GM12878 (cell line): Measurements from ENCODE around the gene FBRSL1. TPM values are rescaled to one million over a fixed set of nuclear protein-coding genes. Genes with fewer than 3 reads are reported as not detected.

ENCODE experiments used
- CREM ChIP-seq: IDR thresholded peaks from 2 replicates; pipeline ENCODE4 v1.6.1; 2014; ENCODE audit warnings: antibody characterized with exemption, low read depth
- MEF2B ChIP-seq: fragments of 450-650 bp; IDR thresholded peaks from 2 replicates; pipeline ENCODE4 v1.6.1; 2018; ENCODE audit warnings: mild to moderate bottlenecking, moderate library complexity; ENCODE audit not compliant: partially characterized antibody, poor library complexity, severe bottlenecking
- MTA3 ChIP-seq: IDR thresholded peaks from 2 replicates; pipeline ENCODE4 v1.6.1; 2012; ENCODE audit warnings: low read length, inconsistent platforms, borderline replicate concordance
- MYC ChIP-seq: IDR thresholded peaks from 2 replicates; pipeline ENCODE4 v1.6.1; 2011; ENCODE audit warnings: mild to moderate bottlenecking, low read length, moderate library complexity, inconsistent platforms; ENCODE audit not compliant: insufficient read depth, insufficient replicate concordance, insufficient read length, severe bottlenecking
- RBBP5 ChIP-seq: fragments of 200-600 bp; sonication (generic); conservative IDR thresholded peaks from 2 replicates; pipeline ENCODE4 v1.6.1; 2016
- ZNF384 ChIP-seq: IDR thresholded peaks from 2 replicates; pipeline ENCODE4 v1.6.1; 2012; ENCODE audit warnings: low read depth, mild to moderate bottlenecking, low read length, improper control_type of control experiment, borderline replicate concordance
- polyA plus RNA-seq, 11 experiments: library from polyadenylated mRNA; depleted of rRNA in 4 of 11; unstranded in 6 of 11; stranded (reverse) in 5 of 11; fragments of >200 nt; fragmentation: Nextera tagmentation in 4 of 11; fragmentation: Illumina TruSeq in 1 of 11; extraction: Ambion mirVana in 4 of 11; extraction: Trizol in 1 of 11; gene quantifications; 1 replicate in 1 of 11; 2 replicates in 10 of 11; pipeline versions ENCODE4 v1.2.1 to v1.2.3, GENCODE V29; 2011 to 2016; ENCODE audit warnings: inconsistent platforms in 2 of 11, missing spikeins in 2 of 11, low read depth in 1 of 11
- total RNA-seq, 4 experiments: library from RNA; depleted of rRNA in 3 of 4; stranded (reverse); fragments of >200 nt in 3 of 4; fragmentation: Illumina TruSeq in 1 of 4; extraction: Trizol in 1 of 4; gene quantifications; 2 replicates each; pipeline versions ENCODE4 v1.2.1 to v1.2.3, GENCODE V29; 2013 to 2021
- TF ChIP-seq, protein P1 (sequence below): IDR thresholded peaks from 2 replicates; pipeline ENCODE4 v1.6.1; 2011; ENCODE audit warnings: mild to moderate bottlenecking, low read depth, low read length, moderate library complexity; ENCODE audit not compliant: insufficient replicate concordance
- TF ChIP-seq, protein P2 (sequence below): IDR thresholded peaks from 2 replicates; pipeline ENCODE4 v1.6.1; 2011; ENCODE audit warnings: low read depth, mild to moderate bottlenecking, low read length, moderate library complexity, borderline replicate concordance; ENCODE audit errors: extremely low read depth

Gene FBRSL1
- total and polyA plus RNA-seq, 10 of the 15 experiments (the other 5 are each of a cell fraction or from before 2014, with no cell fraction given): 0.19 to 55.1 (median 4.1) TPM

DNA sequence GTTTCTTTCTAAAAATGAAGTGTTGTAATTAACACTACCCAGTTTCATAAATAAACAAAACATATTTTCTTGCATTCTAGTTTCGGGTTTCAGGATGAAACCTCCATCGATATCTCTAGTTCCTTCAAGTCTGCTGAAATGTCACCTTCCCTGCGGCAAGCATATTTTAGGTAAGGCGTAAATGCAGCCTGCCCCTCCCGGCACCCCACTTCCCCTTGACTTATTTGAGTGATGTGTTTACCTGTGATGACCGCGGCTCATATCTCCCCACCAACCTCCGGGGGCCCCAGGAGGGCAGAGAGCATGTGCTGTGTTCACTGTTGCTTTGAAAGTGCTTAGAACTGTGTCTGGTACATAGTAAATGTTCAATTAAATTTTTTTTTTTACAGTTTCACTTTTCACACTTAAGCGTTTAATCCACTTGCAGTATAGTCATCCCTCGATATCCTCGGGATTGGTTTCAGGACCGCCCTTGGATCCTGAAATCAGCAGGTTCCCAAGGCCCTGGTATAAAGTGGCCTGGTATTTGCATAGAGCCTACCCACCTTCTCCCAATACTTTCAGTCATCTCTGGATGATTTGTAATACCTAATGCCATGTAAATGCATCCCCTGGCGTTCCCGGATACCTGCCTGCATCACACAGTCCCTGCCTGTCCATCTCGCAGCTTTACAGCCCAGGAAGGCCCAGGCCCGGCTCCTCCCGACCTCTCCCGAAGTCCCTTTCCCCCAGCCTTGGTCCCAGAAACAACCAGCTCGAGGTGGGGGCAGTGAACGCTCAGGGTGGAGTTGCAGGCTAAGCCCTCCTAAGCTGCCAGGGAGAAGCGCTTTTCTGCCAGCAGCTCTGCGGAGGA is 40.2 kb upstream of the FBRSL1 start (continued):
- TF ChIP-seq, protein P1, sequence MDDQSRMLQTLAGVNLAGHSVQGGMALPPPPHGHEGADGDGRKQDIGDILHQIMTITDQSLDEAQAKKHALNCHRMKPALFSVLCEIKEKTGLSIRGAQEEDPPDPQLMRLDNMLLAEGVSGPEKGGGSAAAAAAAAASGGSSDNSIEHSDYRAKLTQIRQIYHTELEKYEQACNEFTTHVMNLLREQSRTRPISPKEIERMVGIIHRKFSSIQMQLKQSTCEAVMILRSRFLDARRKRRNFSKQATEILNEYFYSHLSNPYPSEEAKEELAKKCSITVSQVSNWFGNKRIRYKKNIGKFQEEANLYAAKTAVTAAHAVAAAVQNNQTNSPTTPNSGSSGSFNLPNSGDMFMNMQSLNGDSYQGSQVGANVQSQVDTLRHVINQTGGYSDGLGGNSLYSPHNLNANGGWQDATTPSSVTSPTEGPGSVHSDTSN: peak; percentile 56
- peak; percentile 35; the same call in 1 of the 2 replicates for TF ChIP-seq MTA3
- TF ChIP-seq RBBP5: 0 out of 2 replicates have a peak, but pooled peaks have one; percentile 36
- no peak for TF ChIP-seq CREM
- peak; percentile 44 for TF ChIP-seq MEF2B
- no peak for TF ChIP-seq MYC
- TF ChIP-seq, protein P2, sequence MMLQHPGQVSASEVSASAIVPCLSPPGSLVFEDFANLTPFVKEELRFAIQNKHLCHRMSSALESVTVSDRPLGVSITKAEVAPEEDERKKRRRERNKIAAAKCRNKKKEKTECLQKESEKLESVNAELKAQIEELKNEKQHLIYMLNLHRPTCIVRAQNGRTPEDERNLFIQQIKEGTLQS: no peak
- TF ChIP-seq ZNF384: no peak
